A673 (cell line): ENCODE measurements around the gene TNIP1. TPM values are rescaled to one million over a fixed set of nuclear protein-coding genes. Genes with fewer than 3 reads are reported as not detected.

Experiments used
- BruUV-seq: library from RNA; stranded (reverse); fragments of 400-500 nt; replicated peaks from 2 replicates; lab custom pipeline; 2021; lab: Mats Ljungman, UMichigan
- CTCF ChIA-PET: fragments of 300-600 bp; sonication (Branson Sonifier 250); formaldehyde crosslinking; loops from one replicate; lab custom pipeline; 2022; ENCODE audit warnings: antibody characterized with exemption; lab: Charles Lee
- POLR2A ChIA-PET: fragments of 300-600 bp; sonication (Branson Sonifier 250); formaldehyde crosslinking; loops from one replicate; lab custom pipeline; 2022; ENCODE audit warnings: antibody characterized with exemption; ENCODE audit not compliant: low non-redundant PET; lab: Charles Lee
- DNase-seq: peaks from one replicate; pipeline ENCODE4 v3.0.0-alpha.2; 2015; ENCODE audit warnings: low spot score
- H3K27ac ChIP-seq: fragments of 200-600 bp; sonication (generic); 2 replicates; pipeline ENCODE4 v1.5.1; 2016; ENCODE audit warnings: mixed run types, low read depth, mild to moderate bottlenecking, mixed read lengths, antibody characterized with exemption, low read length; ENCODE audit not compliant: poor library complexity, severe bottlenecking
- H3K27me3 ChIP-seq: fragments of 200-600 bp; sonication (generic); replicated peaks from 2 replicates; pipeline ENCODE4 v1.6.1; 2017; ENCODE audit warnings: mixed run types, low read depth, mild to moderate bottlenecking, mixed read lengths, antibody characterized with exemption, low read length; ENCODE audit not compliant: insufficient read depth, poor library complexity
- H3K36me3 ChIP-seq: fragments of 200-600 bp; sonication (generic); 2 replicates; pipeline ENCODE4 v1.6.1; 2016; ENCODE audit warnings: mixed run types, mild to moderate bottlenecking, mixed read lengths, antibody characterized with exemption, low read length; ENCODE audit not compliant: insufficient read depth, poor library complexity, severe bottlenecking
- H3K4me1 ChIP-seq: fragments of 200-600 bp; sonication (generic); 2 replicates; pipeline ENCODE4 v1.6.1; 2017; ENCODE audit warnings: mixed run types, mild to moderate bottlenecking, mixed read lengths, antibody characterized with exemption, low read length; ENCODE audit not compliant: insufficient read depth, poor library complexity, severe bottlenecking
- H3K4me3 ChIP-seq: fragments of 200-600 bp; sonication (generic); 2 replicates; pipeline ENCODE4 v1.5.1; 2016; ENCODE audit warnings: low read depth, mixed run types, mild to moderate bottlenecking, mixed read lengths, low read length; ENCODE audit not compliant: poor library complexity, severe bottlenecking
- H3K9me3 ChIP-seq: fragments of 200-600 bp; sonication (generic); 2 replicates; pipeline ENCODE4 v1.6.1; 2016; ENCODE audit warnings: mixed run types, low read depth, mild to moderate bottlenecking, mixed read lengths, antibody characterized with exemption, low read length; ENCODE audit not compliant: poor library complexity, severe bottlenecking
- CTCF ChIP-seq: fragments of 300-800, 200-600 bp; sonication (generic); conservative IDR thresholded peaks from 2 replicates; pipeline ENCODE4 v1.5.1; 2017; ENCODE audit warnings: low read depth, mild to moderate bottlenecking, antibody characterized with exemption, low read length, moderate library complexity, mixed read lengths
- EZH2 ChIP-seq: fragments of 200-600 bp; sonication (generic); IDR thresholded peaks from 2 replicates; pipeline ENCODE4 v1.6.1; 2017; ENCODE audit warnings: borderline replicate concordance, low read depth, mild to moderate bottlenecking, mixed read lengths, antibody characterized with exemption, low read length; ENCODE audit not compliant: poor library complexity, severe bottlenecking
- intact Hi-C: fragments of 100-400 bp; cut with micrococcal nuclease; formaldehyde crosslinking; loops from one replicate; pipeline ENCODE4 v1.10.0; 2022; ENCODE audit not compliant: unreplicated experiment
- total RNA-seq: library from RNA; stranded (reverse); gene quantifications from 2 replicates; pipeline ENCODE4 v1.2.3, GENCODE V29; 2021

TNIP1 gene
- total RNA-seq, 1 experiment from 2014 or later = 33.3 TPM

GRCh38 chr5:151128817-151129216 lies 48.0 kb upstream of the TNIP1 start:
- TF ChIP-seq CTCF = no peak
- TF ChIP-seq EZH2 = no peak
- Histone ChIP-seq H3K4me1 (peaks cover 11% of the 10 kb centered on the region), H3K27me3 (no peaks in the 10 kb centered on the region), H3K9me3 (no peaks in the 10 kb centered on the region), H3K4me3 (no peak overlapping the region), H3K36me3 (peaks cover 65% of the 10 kb centered on the region), H3K27ac (no peak overlapping the region)
- ChIA-PET POLR2A (no interaction called here), CTCF (no interaction called here)
- no TSS peak for BruUV-seq
- intact Hi-C loops = no loop called here
- no peak for DNase-seq

- DNase-seq = no peak
- POLR2A ChIA-PET = no interaction called here
- Histone ChIP-seq H3K4me3 (no peak overlapping the region), H3K9me3 (no peaks in the 10 kb centered on the region), H3K4me1 (peaks cover 13% of the 10 kb centered on the region), H3K27ac (no peak overlapping the region), H3K27me3 (no peaks in the 10 kb centered on the region), H3K36me3 (peaks cover 66% of the 10 kb centered on the region)
- CTCF ChIA-PET = no interaction called here
- intact Hi-C loops = no loop called here
- BruUV-seq = no TSS peak
- TF ChIP-seq EZH2 = no peak
- no peak for TF ChIP-seq CTCF
Measured at GRCh38 chr5:151127926-151128325, 47.1 kb upstream of the TNIP1 start.

GRCh38 chr5:151126199-151126645 lies 45.4 kb upstream of the TNIP1 start:
- ChIA-PET CTCF (interaction anchor here (0.6 to 1.8 kb wide), 7 partner anchors 25 to 190 kb away, joined by 3 to 20 read pairs (median 4); partner anchors contain the start of gene ANXA6), POLR2A (no interaction called here)
- Histone ChIP-seq H3K4me3 (no peak overlapping the region), H3K27me3 (no peaks in the 10 kb centered on the region), H3K9me3 (no peaks in the 10 kb centered on the region), H3K4me1 (peaks cover 13% of the 10 kb centered on the region), H3K36me3 (peaks cover 69% of the 10 kb centered on the region), H3K27ac (no peak overlapping the region)
- BruUV-seq = no TSS peak
- intact Hi-C loops = loop anchor here (1.0 kb wide), 1 partner anchor 38 kb away; no protein-coding TSS in a partner anchor
- TF ChIP-seq EZH2 = no peak
- peak; percentile 88 for TF ChIP-seq CTCF
- DNase-seq = peak; percentile 28
